Vagina (tissue), 2 donors: Measurements from ENCODE around the gene EMILIN3.

Experiments used
- POLR2A ChIP-seq, 2 donors: fragments of 450-650 bp; IDR thresholded peaks; one replicate each; pipeline ENCODE4 v1.6.1; 2017; ENCODE audit warnings: antibody characterized with exemption in 2 of 2, mild to moderate bottlenecking in 2 of 2, moderate library complexity in 2 of 2
- TF ChIP-seq, protein P1 (sequence below), 3 experiments: fragments of 450-650 bp in 2 of 3; fragments of 200-600 bp in 1 of 3; sonication (generic) in 1 of 3; IDR thresholded peaks; one replicate each; pipeline ENCODE4 v1.5.1; 2017 to 2019; ENCODE audit warnings: antibody characterized with exemption in 3 of 3, mild to moderate bottlenecking in 2 of 3, moderate library complexity in 2 of 3

- TF ChIP-seq POLR2A (IDR thresholded peaks at IDR 0.05), result no peak
- TF ChIP-seq, protein P1, sequence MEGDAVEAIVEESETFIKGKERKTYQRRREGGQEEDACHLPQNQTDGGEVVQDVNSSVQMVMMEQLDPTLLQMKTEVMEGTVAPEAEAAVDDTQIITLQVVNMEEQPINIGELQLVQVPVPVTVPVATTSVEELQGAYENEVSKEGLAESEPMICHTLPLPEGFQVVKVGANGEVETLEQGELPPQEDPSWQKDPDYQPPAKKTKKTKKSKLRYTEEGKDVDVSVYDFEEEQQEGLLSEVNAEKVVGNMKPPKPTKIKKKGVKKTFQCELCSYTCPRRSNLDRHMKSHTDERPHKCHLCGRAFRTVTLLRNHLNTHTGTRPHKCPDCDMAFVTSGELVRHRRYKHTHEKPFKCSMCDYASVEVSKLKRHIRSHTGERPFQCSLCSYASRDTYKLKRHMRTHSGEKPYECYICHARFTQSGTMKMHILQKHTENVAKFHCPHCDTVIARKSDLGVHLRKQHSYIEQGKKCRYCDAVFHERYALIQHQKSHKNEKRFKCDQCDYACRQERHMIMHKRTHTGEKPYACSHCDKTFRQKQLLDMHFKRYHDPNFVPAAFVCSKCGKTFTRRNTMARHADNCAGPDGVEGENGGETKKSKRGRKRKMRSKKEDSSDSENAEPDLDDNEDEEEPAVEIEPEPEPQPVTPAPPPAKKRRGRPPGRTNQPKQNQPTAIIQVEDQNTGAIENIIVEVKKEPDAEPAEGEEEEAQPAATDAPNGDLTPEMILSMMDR (IDR thresholded peaks at IDR 0.05), result no peak
Measured at GRCh38 chr20:41415191-41415590, 48.6 kb upstream of the EMILIN3 start.
